HepG2 (cell line): ENCODE data around the gene ZNF554.

ENCODE experiments used
- EP300 ChIP-seq, 3 experiments: sonication (generic) in 1 of 3; formaldehyde crosslinking in 1 of 3; IDR thresholded peaks; 2 replicates each; pipeline versions ENCODE4 v1.5.1 to v1.6.1; 2011 to 2020; ENCODE audit warnings: low read depth in 2 of 3, low read length in 2 of 3, borderline replicate concordance in 1 of 3, improper control_type of control experiment in 1 of 3, mild to moderate bottlenecking in 1 of 3, missing genetic modification reagents in 1 of 3, moderate library complexity in 1 of 3
- ERF ChIP-seq: IDR thresholded peaks from 2 replicates; pipeline ENCODE4 v1.6.1; 2018; ENCODE audit warnings: missing biosample characterization, missing genetic modification reagents
- MED1 ChIP-seq: sonication (generic); formaldehyde crosslinking; IDR thresholded peaks from 2 replicates; pipeline ENCODE4 v1.4.0; 2020; ENCODE audit warnings: missing genetic modification reagents
- NFYB ChIP-seq: sonication (generic); formaldehyde crosslinking; IDR thresholded peaks from 2 replicates; pipeline ENCODE4 v1.4.0; 2020; ENCODE audit warnings: missing genetic modification reagents
- POLR2AphosphoS5 ChIP-seq: IDR thresholded peaks from 2 replicates; pipeline ENCODE4 v1.6.1; 2012; ENCODE audit warnings: low read depth, low read length
- PPARG ChIP-seq: conservative IDR thresholded peaks from 2 replicates; pipeline ENCODE4 v1.6.1; 2016; ENCODE audit warnings: missing biosample characterization, missing genetic modification reagents
- YY1 ChIP-seq: IDR thresholded peaks from 2 replicates; pipeline ENCODE4 v1.6.1; 2011; ENCODE audit warnings: low read length, low read depth, moderate library complexity, mild to moderate bottlenecking; ENCODE audit not compliant: insufficient read depth, insufficient replicate concordance
- ZNF160 ChIP-seq: sonication (generic); formaldehyde crosslinking; IDR thresholded peaks from 2 replicates; pipeline ENCODE4 v1.8.0; 2022; ENCODE audit warnings: mild to moderate bottlenecking, inconsistent platforms, missing genetic modification reagents
- ZNF3 ChIP-seq: IDR thresholded peaks from 2 replicates; pipeline ENCODE4 v1.7.0; 2017; ENCODE audit warnings: inconsistent platforms
- TF ChIP-seq, protein P1 (sequence below): IDR thresholded peaks from 2 replicates; pipeline ENCODE4 v1.6.1; 2016; ENCODE audit warnings: low read depth, missing genetic modification reagents, missing compliant biosample characterization
- TF ChIP-seq, protein P2 (sequence below): sonication (generic); formaldehyde crosslinking; IDR thresholded peaks from 2 replicates; pipeline ENCODE4 v1.4.0; 2020; ENCODE audit warnings: missing genetic modification reagents
- TF ChIP-seq, protein P3 (sequence below): sonication (generic); formaldehyde crosslinking; IDR thresholded peaks from 2 replicates; pipeline ENCODE4 v1.5.0; 2020; ENCODE audit warnings: mild to moderate bottlenecking, missing genetic modification reagents, moderate library complexity

DNA sequence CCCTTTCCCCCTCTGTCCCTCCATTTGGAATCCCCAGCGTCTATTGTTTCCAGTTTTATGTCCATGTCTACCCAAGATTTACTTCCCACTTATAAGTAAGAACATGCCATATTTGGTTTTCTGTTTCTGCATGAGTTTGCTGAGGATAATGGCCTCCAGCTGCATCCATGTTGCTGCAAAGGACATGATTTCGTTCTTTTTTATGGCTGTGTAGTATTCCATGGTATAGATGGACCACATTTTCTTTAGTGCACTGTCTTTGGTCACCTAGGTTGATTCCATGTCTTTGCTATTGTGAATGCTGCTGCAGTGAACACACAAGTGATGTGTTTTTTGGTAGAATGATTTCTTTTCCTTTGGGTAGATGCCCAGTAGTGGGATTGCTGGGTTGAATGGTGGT, 25.4 kb downstream of the ZNF554 start:
- TF ChIP-seq, protein P1, sequence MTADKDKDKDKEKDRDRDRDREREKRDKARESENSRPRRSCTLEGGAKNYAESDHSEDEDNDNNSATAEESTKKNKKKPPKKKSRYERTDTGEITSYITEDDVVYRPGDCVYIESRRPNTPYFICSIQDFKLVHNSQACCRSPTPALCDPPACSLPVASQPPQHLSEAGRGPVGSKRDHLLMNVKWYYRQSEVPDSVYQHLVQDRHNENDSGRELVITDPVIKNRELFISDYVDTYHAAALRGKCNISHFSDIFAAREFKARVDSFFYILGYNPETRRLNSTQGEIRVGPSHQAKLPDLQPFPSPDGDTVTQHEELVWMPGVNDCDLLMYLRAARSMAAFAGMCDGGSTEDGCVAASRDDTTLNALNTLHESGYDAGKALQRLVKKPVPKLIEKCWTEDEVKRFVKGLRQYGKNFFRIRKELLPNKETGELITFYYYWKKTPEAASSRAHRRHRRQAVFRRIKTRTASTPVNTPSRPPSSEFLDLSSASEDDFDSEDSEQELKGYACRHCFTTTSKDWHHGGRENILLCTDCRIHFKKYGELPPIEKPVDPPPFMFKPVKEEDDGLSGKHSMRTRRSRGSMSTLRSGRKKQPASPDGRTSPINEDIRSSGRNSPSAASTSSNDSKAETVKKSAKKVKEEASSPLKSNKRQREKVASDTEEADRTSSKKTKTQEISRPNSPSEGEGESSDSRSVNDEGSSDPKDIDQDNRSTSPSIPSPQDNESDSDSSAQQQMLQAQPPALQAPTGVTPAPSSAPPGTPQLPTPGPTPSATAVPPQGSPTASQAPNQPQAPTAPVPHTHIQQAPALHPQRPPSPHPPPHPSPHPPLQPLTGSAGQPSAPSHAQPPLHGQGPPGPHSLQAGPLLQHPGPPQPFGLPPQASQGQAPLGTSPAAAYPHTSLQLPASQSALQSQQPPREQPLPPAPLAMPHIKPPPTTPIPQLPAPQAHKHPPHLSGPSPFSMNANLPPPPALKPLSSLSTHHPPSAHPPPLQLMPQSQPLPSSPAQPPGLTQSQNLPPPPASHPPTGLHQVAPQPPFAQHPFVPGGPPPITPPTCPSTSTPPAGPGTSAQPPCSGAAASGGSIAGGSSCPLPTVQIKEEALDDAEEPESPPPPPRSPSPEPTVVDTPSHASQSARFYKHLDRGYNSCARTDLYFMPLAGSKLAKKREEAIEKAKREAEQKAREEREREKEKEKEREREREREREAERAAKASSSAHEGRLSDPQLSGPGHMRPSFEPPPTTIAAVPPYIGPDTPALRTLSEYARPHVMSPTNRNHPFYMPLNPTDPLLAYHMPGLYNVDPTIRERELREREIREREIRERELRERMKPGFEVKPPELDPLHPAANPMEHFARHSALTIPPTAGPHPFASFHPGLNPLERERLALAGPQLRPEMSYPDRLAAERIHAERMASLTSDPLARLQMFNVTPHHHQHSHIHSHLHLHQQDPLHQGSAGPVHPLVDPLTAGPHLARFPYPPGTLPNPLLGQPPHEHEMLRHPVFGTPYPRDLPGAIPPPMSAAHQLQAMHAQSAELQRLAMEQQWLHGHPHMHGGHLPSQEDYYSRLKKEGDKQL (CRISPR knock-in tag), result no peak
- TF ChIP-seq YY1, result no peak
- TF ChIP-seq, protein P2, sequence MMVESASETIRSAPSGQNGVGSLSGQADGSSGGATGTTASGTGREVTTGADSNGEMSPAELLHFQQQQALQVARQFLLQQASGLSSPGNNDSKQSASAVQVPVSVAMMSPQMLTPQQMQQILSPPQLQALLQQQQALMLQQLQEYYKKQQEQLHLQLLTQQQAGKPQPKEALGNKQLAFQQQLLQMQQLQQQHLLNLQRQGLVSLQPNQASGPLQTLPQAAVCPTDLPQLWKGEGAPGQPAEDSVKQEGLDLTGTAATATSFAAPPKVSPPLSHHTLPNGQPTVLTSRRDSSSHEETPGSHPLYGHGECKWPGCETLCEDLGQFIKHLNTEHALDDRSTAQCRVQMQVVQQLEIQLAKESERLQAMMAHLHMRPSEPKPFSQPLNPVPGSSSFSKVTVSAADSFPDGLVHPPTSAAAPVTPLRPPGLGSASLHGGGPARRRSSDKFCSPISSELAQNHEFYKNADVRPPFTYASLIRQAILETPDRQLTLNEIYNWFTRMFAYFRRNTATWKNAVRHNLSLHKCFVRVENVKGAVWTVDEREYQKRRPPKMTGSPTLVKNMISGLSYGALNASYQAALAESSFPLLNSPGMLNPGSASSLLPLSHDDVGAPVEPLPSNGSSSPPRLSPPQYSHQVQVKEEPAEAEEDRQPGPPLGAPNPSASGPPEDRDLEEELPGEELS (CRISPR knock-in tag), result no peak
- no peak for TF ChIP-seq ZNF160 (CRISPR knock-in tag)
- TF ChIP-seq, protein P3, sequence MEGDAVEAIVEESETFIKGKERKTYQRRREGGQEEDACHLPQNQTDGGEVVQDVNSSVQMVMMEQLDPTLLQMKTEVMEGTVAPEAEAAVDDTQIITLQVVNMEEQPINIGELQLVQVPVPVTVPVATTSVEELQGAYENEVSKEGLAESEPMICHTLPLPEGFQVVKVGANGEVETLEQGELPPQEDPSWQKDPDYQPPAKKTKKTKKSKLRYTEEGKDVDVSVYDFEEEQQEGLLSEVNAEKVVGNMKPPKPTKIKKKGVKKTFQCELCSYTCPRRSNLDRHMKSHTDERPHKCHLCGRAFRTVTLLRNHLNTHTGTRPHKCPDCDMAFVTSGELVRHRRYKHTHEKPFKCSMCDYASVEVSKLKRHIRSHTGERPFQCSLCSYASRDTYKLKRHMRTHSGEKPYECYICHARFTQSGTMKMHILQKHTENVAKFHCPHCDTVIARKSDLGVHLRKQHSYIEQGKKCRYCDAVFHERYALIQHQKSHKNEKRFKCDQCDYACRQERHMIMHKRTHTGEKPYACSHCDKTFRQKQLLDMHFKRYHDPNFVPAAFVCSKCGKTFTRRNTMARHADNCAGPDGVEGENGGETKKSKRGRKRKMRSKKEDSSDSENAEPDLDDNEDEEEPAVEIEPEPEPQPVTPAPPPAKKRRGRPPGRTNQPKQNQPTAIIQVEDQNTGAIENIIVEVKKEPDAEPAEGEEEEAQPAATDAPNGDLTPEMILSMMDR (CRISPR knock-in tag), result no peak
- TF ChIP-seq PPARG (CRISPR knock-in tag), result no peak
- TF ChIP-seq MED1 (CRISPR knock-in tag), result no peak
- TF ChIP-seq NFYB (CRISPR knock-in tag), result no peak
- TF ChIP-seq EP300 (IDR thresholded peaks at IDR 0.05; ENCODE audit: low read depth in 2 of 2, low read length in 2 of 2), result no peak
- TF ChIP-seq EP300 (CRISPR knock-in tag; IDR thresholded peaks at IDR 0.05; ENCODE audit: borderline replicate concordance), result no peak
- no peak for TF ChIP-seq ZNF3 (CRISPR knock-in tag)
- no peak for TF ChIP-seq ERF (CRISPR knock-in tag)
- no peak for TF ChIP-seq POLR2AphosphoS5
